ENCODE measurements around the gene PLCH2.

The PLCH2 gene

DNA sequence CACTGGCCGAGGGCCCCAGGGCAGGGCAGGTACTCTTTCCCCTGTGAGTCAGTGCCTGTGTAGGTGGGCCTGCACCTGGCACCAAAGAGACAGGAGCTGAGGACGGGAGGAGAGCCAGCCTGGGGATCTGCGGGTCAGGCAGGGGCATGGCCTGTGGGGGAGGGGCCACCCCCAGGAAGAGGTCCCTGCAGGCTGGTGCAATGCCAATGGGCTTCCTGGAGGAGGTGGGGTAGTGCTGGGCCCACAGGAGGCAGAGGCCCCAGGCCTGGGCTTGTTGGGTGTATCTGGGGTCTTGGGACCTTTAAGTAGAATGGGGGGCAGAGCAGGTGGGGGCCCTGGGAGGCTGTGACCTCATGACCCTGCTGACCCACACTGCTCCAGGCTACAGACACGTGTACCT is 23.2 kb downstream of the PLCH2 start:
- DNase-seq (ENCODE audit: low spot score): no peak

DNA sequence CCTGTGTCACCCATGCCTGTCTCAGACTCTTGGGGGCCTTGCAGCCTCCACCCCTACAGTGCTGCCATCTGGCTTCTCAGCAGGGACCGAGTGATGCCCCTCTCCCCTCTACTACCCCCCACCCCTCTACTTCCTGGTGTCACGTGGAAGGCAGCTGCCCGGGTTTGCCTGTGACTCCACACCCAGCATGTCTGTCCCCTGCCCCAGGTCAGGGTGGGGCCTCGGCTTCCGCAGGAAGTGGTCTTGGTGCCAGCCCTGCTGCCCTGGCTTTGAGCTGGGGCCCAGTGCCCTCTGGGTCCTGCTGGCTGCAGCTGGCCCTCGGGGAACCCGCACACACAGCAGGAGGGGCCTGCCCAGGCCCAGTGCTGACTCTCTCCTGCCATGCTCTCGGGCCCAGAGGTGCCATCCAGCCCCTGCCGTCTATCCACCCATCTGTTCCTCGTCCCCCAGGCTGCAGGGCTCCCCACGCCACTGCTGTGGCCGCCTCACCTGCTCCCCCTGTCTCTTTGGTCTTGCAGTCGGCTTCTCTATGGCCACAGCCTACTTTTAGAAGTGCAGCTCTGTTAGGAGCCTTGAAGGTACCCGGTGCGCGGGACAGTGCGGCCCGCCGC is 24.0 kb downstream of the PLCH2 start:
- DNase-seq (ENCODE audit: low spot score): no peak

DNA sequence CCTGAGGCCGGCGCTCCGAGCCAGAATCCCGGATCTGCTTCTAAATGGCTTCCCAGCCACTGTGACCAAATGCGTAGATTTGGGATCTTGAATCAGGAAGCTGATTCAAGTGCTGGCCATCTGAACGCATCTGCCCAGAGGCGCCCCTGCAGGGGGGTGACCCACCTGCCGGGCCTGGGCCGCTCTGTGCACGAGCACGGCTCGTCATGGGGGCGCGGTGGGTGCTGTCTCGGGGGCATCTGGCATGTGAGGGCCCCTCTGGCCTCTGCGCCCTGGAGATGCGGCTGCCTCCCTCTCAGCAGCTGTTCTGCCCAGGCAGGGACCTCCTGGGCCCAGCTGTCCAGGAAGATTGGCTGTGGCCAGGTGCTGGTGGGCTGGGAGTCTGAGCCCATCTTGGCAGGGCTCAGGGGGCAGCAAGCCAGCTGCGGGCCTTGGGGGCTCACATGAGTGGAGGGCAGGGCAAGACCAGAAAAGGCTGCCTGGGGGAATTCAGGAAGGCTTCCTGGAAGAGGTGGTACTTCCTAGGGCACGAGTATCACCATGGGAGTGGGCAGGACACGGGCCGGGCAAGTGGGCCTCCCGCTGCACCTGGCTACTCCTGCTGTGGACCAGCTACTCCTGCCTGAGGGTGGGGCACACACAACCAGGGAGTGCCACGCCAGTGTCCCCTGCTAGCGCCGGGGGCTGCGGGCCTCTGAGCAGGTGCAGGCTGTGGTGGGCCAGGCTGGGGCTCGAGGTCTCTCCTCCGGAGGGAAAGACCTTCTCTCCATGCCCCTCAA is 25.1 kb downstream of the PLCH2 start:
- DNase-seq (ENCODE audit: low spot score): no peak

DNA sequence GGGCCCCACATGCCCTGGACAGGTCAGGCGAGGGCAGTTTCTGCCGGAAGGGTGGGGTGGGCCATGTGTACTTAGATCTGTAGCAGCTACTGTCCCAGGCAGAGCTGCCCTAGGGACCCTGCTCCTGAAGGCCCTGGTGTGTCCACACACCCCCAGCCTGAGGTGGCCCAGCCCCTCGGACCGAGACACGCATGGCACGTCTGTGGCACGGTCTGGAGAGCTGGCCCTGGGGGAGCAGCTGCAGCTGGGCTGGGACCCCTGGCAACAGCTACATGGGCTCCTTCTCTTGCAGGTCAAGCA is 25.7 kb downstream of the PLCH2 start:
- no peak for DNase-seq (ENCODE audit: low spot score)

DNA sequence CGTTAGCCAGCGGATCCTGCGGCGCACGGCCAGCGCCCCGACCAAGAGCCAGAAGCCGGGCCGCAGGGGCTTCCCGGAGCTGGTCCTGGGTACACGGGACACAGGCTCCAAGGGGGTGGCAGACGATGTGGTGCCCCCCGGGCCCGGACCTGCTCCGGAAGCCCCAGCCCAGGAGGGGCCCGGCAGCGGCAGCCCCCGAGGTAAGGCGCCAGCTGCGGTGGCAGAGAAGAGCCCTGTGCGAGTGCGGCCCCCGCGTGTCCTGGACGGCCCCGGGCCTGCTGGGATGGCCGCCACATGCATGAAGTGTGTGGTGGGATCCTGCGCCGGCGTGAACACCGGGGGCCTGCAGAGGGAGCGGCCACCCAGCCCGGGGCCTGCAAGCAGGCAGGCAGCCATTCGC is 26.1 kb downstream of the PLCH2 start:
- DNase-seq (ENCODE audit: low spot score): no peak

DNA sequence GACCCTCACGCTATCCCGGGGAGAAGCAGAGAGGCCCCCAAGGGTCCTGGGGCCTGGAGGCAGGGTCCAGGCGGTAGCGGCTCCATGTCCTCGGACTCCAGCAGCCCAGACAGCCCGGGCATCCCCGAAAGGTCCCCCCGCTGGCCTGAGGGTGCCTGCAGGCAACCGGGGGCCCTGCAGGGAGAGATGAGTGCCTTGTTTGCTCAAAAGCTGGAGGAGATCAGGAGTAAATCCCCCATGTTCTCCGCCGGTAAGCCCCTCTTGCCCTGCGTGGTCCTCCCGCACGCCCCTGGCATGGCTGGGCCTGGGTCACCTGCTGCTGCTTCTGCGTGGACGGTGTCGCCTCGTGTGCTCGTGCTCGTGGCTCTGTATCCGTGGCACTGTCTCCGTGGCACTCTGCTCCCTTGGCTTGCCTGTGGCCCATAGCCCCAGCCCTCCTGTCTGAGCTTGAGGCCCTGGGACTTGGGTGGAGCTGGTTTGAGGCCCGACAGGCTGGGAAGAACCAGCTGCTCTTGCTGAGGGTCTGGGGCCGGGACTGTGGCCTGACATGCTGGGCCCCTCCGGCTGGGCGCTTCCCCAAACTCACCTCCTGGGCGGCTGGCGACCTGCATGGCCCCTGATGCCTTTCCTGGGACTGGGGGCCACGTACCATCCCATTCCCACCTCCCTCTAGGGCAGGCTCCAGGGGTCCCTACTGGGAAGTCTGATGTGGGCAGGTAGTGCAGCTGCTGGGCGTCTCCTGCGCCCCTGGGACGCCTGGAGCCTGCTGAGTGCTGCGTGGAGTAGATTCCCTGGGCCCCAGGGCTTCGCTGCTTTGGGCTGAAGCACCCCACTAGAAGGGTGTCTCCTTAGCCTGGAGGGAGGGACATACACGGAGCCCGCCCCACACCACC is 26.8 kb downstream of the PLCH2 start:
- DNase-seq (ENCODE audit: low spot score): no peak

DNA sequence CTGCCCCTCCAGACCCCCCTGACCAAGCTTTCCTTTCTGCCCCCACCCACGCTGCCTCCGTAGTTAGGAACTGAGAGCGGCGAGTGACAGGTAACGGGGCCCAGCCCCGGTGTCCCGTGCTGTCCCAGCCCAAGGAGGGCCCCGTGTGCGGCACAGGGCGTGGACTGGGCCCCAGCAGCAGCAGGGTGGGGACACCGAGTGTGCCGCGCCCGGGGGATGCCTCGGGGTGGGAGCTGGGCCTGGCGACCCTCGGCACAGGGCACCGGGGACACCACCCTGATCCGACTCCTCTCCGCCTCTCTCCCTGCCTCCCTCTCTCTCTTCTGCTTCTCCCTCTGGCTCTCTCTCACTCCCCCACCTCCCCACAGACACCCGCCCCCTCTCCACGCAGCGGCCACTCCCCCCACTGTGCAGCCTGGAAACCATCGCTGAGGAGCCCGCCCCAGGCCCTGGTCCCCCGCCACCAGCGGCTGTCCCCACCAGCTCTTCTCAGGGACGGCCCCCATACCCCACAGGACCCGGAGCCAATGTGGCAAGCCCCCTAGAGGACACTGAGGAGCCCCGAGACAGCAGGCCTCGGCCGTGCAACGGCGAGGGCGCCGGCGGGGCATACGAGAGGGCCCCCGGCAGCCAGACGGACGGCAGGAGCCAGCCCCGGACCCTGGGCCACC is 27.6 kb downstream of the PLCH2 start:
- DNase-seq (ENCODE audit: low spot score): no peak

DNA sequence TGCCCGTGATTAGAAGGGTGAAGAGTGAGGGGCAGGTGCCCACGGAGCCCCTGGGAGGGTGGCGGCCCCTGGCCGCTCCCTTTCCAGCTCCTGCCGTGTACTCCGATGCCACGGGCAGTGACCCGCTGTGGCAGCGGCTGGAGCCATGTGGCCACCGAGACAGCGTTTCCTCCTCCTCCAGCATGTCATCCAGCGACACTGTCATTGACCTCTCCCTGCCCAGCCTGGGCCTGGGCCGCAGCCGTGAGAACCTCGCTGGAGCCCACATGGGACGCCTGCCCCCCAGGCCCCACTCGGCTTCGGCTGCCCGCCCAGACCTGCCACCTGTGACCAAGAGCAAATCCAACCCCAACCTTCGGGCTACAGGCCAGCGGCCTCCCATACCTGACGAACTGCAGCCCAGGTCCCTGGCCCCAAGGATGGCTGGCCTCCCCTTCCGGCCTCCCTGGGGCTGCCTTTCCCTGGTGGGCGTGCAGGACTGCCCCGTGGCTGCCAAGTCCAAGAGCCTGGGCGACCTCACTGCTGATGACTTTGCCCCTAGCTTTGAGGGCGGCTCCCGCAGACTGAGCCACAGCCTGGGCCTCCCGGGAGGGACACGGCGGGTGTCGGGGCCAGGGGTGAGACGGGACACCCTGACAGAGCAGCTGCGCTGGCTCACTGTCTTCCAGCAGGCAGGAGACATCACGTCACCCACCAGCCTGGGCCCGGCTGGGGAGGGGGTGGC is 28.3 kb downstream of the PLCH2 start:
- peak; percentile 64 for DNase-seq (ENCODE audit: low spot score)

DNA sequence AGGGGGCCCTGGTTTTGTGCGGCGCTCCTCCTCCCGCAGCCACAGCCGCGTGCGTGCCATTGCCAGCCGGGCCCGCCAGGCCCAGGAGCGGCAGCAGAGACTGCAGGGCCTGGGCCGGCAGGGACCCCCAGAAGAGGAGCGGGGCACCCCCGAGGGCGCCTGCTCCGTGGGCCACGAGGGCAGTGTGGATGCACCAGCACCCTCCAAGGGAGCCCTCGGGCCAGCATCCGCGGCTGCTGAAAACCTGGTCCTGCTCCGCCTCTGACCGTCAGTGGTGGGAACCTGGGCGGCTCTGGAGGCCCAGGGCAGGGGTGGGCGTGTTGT is 28.8 kb downstream of the PLCH2 start:
- no peak for DNase-seq (ENCODE audit: low spot score)

DNA sequence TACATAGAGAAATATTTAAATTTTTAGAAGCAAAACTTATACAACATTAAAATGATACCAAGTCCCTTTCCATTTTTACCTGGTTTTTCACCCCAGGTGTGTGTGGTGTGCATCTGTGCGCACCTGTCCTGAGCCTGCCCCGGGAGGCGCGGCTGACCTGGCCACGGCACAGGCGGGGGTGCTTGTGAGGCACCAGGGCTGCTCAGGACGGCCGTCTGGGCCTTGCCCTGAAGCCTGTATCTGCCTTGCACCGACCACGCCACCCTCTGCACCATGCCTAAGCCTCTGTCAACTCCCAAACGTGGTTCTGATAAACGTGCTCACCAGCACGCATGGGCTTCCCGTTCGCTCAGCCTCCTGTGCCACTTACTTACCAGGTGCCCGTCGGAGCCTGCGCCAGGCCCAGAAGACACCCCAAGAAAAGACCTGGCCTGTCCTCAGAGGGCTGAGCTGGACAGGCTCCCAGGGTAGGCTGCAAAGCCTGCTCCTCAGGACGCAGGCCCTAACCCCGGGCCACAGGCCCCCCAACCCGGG is 29.4 kb downstream of the PLCH2 start:
- no peak for DNase-seq (ENCODE audit: low spot score)

DNA sequence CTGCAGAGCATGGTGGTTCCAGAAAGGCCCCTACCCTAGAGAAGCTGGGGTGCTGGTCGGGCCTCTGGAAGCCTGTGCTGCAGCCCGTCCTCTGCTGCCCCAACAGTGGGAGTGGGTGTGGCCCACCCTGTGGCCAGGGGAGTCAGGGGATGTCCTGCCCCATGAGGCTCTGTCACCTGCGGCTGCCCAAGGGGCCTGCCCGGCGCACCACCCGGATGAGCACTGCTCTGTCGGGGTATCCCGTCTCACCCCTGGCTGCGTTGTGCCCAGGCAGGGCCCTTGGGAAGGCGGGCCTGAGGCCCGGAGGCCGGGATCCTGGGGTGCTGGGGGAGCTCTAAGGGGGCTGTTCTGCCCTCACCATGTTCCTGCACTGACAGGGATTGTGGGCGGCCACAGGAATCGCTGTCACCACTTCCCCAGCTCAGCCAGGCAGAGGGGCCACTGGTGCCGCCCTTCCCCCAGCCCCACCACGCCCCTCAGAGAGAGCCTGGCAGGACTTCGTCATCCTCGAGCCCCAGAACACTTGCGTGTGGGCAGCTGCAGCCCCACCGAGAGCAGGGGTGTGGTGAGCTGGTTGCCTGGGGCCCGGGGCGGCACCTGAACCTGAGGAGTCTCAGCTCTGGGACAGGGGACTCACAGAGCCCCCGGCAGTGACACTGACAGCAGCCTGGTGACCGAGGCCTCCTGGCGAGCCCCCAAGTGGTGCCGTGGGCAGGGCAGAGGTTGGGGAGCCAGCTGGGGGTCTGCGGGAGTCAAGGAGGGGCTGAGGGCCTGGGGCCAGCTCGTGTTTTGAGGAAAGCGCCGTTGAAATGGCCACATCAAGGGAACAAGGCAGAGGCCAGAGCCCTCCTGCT is 30.1 kb downstream of the PLCH2 start:
- DNase-seq (ENCODE audit: low spot score): no peak

DNA sequence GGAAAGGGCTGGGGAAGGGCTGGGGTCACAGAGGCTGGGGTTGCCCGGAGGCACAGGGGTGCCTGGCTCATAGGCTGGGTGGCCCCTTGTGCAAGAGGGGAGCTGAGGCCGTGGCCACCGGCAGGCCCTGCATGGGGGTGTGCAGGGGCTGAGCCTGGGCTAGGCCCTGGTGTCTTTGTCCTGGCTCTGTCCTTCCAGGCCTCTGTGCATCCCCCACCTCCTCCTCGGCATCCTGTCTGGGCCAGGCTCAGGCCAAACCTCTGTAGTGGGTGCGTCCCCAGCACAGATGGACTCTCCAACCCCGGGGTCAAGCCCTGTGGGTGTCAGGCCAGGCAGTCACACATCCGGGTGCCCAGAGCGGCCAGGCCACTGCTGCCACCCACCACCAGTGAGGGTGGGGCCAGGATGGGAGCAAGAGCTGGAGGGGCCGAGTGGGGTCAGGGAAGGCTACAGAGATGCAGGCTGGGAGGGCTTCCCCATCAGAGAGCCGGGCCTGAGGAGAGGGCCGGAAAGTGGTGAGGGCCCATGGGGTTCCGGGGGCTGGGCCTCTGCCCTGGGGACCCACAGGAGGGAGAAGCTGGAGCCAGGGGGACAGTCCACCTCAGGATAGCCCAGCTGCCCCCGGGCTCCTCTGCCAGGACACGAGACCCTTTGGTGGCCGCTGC is 30.9 kb downstream of the PLCH2 start:
- no peak for DNase-seq (ENCODE audit: low spot score)

DNA sequence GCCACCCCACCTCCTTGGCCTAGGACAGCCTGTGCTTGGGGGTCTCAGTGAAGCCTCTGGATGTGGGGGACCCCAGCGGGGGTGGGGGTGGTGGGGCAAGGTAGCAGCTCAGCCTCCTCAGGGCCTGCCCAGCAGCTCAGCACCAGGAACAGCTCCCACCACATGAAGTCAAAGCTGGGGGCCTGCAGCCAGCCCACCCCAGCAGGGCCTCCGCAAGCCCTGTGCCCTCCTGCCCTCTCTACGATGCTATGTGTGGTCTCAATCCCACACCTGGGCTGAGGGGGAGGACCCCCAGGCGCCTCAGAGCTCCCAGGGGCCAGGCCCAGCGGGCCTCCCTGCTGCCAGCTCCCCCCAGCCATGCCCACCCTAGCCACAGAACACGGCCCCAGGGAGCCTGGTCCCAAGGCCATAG is 31.7 kb downstream of the PLCH2 start:
- no peak for DNase-seq (ENCODE audit: low spot score)

DNA sequence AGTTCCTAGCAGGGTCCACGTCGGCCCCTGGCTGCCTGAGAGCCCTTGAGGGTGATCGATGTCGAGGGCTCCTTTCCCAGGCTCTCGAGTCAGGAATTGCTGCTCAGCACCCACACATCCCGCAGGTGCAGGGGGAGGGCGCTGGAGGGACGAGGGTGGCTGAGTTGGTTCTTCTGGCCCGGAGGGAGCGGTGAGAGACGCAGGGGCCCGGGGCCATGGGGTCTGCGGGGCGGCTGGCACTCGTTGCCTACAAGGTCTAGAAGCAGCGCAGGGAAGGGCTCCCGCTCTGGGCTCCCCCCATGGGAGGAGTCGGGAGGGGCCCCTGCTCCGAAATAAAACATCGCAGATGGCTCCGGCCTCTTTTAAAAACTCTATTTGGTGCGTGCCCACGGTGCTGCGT is 32.1 kb downstream of the PLCH2 start:
- no peak for DNase-seq (ENCODE audit: low spot score)

DNA sequence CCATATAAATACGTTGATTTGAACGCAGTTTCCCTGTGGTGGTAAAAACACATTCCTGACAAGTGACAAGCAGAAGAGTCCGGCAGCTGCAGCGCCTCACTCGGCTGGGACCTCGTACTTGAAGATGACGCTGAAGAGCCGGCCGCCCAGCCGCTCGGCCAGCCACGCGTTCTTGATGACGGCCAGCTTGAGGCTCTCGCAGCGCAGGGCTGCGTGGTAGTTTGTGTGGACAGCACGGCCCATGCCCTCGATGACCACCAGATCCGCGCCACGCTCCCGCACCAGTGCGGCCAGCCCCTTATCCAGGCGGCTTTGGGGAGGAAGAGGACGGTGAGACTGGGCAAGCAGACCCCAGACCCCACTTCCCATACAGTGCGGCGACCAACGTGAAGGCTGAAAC is 32.7 kb downstream of the PLCH2 start:
- DNase-seq (ENCODE audit: low spot score): no peak

DNA sequence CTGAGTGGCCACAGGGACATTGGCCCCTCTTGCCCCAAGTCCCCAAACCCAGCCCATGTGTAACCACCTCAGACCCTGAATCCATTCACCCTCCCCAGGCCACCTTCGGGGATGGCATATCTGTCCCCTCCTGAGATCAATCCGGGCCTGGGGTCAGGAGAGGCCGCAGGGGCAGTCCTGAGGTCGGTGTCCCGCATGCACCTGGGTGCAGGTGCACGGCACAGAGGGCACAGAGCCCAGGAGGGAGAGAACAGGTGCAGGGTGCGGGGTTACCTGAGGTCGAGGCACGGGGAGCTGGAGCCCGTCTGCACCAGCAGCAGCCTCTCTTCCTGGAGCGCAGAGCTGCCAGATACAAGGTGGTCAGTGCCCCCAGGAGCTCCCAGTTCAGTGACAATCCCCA is 33.5 kb downstream of the PLCH2 start:
- no peak for DNase-seq (ENCODE audit: low spot score)

DNA sequence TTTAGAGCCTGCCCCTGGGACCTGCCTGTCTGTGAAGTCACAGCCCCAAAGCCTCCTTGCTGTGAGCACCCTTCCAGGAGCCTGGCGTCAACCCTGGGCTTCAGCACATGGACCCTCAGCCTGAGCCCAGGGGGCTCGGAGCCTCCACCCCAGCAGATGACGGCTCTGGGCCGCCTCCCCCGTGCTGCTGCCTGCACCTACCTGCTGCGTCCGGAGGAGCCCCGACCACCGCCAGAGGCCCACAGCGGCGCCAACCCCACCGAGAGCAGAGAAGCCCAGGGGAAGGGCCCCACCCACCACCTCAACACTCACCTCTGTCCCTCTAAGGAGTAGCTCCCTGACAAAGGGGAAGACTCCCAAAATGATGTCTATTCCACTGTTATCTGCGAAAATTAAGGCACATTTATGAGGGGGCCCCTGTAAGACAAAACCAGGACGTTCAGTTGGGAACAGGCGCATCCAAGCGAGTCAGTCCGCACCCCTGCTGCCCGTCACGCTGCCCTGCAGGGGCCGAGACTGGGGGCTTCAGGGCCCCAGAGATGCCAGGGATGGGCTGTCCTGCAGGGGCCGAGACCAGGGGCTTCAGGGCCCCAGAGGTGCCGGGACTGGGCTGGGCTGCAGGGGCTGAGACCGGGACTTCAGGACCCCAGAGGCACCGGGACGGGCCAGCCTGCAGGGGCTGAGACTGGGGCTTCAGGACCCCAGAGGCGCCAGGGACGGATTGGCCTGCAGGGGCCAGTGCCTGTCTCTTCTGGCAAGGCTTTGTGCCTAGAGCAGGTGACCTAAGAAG is 34.5 kb downstream of the PLCH2 start:
- no peak for DNase-seq (ENCODE audit: low spot score)

DNA sequence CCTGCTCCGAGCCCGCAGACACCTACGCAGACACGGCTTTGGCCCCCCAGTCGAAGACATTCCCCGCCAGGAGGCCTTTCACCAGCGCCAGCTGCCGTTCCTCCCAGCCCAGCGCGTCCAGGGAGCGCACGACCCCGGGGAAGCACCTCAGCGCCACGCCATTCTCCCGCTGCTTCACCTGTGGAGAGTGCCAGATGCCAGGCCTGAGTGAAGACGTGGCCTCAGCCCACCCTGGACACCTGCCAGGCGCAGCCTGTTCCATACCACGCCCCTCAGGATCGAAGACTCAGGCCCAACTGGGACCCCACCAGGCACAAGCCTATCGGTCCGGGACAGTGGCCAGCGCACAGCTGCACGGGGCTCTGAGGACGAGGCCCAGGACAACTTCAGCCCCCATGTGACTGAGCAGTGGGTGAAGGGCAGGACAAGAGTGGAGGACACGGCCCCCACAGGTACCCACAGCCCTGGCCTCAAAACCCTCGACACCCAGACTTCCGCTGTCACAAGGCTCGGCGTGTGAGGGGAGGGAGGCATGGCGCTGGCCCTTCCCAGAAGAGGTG is 36.9 kb downstream of the PLCH2 start:
- DNase-seq (ENCODE audit: low spot score): no peak

All from AG08396 (cell line).